Esophagus (tissue), 2 donors: ENCODE data around the gene AKAP1. TPM values are rescaled to one million over a fixed set of nuclear protein-coding genes. Genes with fewer than 3 reads are reported as not detected.

Source experiments
- H3K27ac ChIP-seq, 2 donors: one replicate each; pipeline ENCODE4 v1.5.1; 2013; ENCODE audit warnings: low read depth in 2 of 2, mild to moderate bottlenecking in 2 of 2, inconsistent platforms in 1 of 2, low read length in 1 of 2, moderate library complexity in 1 of 2
- H3K27me3 ChIP-seq, 2 donors: one replicate each; pipeline ENCODE4 v1.6.1; 2013; ENCODE audit warnings: low read length in 2 of 2, control low read depth in 1 of 2, mild to moderate bottlenecking in 1 of 2; ENCODE audit not compliant: insufficient read depth in 2 of 2, control insufficient read depth in 1 of 2
- H3K36me3 ChIP-seq, 2 donors: one replicate each; pipeline ENCODE4 v1.6.1; 2013; ENCODE audit warnings: low read length in 1 of 2; ENCODE audit not compliant: control insufficient read depth in 2 of 2, insufficient read depth in 2 of 2
- H3K4me1 ChIP-seq, 2 donors: one replicate each; pipeline ENCODE4 v1.6.1; 2013; ENCODE audit warnings: low read length in 1 of 2; ENCODE audit not compliant: control insufficient read depth in 2 of 2, insufficient read depth in 2 of 2
- H3K4me3 ChIP-seq, 2 donors: one replicate each; pipeline ENCODE4 v1.5.1; 2013; ENCODE audit warnings: low read length in 2 of 2, mild to moderate bottlenecking in 2 of 2, low read depth in 1 of 2, moderate library complexity in 1 of 2
- H3K9me3 ChIP-seq, 2 donors: one replicate each; pipeline ENCODE4 v1.6.1; 2013; ENCODE audit warnings: mild to moderate bottlenecking in 2 of 2, low read depth in 1 of 2, low read length in 1 of 2, moderate library complexity in 1 of 2; ENCODE audit not compliant: control insufficient read depth in 2 of 2, insufficient read depth in 1 of 2
- whole genome bisulfite sequencing, 2 donors: extraction: QIAGEN DNeasy Blood & Tissue Kit; methylation state at CpG; one replicate each; pipeline ENCODE4 v1.1.7; 2013; 5-methylcytosine and 5-hydroxymethylcytosine counted together
- polyA plus RNA-seq, 2 donors: library from polyadenylated mRNA; stranded (reverse); fragments of 200-250 nt; gene quantifications; one replicate each; pipeline ENCODE4 v1.2.3, GENCODE V29; 2013
- donor health status: healthy with polysubstance abuse.
- donor health status: Bipolar disorder and iron deficiency.

The AKAP1 gene
- polyA plus RNA-seq, 2 donors, result 15.1 to 27.8 TPM

GRCh38 chr17:57144567-57144966 is 59.5 kb downstream of the AKAP1 start:
- peak overlapping the region in 1 of 2 donors; percentile 35 for H3K27ac ChIP-seq
- H3K4me1 ChIP-seq, result peaks cover 0 to 9% of the 10 kb centered on the region in 2 donors
- no peaks in the 10 kb centered on the region for H3K36me3 ChIP-seq
- H3K9me3 ChIP-seq, result no peaks in the 10 kb centered on the region
- H3K4me3 ChIP-seq, result no peak overlapping the region
- H3K27me3 ChIP-seq, result no peaks in the 10 kb centered on the region
- WGBS, 2 donors, result 74 to 85% methylated on average over 7 of the region's 7 CpGs

GRCh38 chr17:57145347-57145746 is 60.3 kb downstream of the AKAP1 start:
- H3K9me3 ChIP-seq, result no peaks in the 10 kb centered on the region
- H3K4me1 ChIP-seq, result peaks cover 0 to 9% of the 10 kb centered on the region in 2 donors
- no peak overlapping the region for H3K4me3 ChIP-seq
- 54 to 68% methylated on average over 5 of the region's 5 CpGs for WGBS, 2 donors
- no peaks in the 10 kb centered on the region for H3K27me3 ChIP-seq
- H3K27ac ChIP-seq, result peak overlapping the region; percentile 34 to 35
- H3K36me3 ChIP-seq, result no peaks in the 10 kb centered on the region

DNA sequence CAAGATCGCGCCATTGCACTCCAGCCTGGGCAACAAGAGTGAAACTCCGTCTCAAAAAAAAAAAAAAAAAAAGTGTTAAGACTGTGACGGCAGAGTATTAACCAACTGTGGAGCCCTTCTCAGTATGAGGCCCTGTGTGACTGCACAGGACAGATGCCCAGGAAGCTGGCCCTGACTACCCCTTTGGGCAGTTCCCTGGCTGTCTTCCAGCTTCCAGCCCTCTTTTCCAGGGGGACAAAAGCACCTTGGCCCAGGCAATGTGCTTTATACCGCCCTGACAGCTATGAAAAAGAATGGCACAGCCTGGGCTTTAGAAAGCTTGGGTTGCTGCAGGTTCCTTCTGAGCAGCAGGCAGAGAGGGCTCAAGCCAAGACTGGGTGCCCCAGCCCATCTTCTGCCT is 61.2 kb downstream of the AKAP1 start:
- Histone ChIP-seq H3K4me1 (peaks cover 0 to 9% of the 10 kb centered on the region in 2 donors), H3K4me3 (no peak overlapping the region), H3K27ac (no peak overlapping the region), H3K9me3 (no peaks in the 10 kb centered on the region), H3K36me3 (no peaks in the 10 kb centered on the region), H3K27me3 (no peaks in the 10 kb centered on the region)
- WGBS, 2 donors, result 84 to 88% methylated on average over 5 of the region's 5 CpGs

- no peaks in the 10 kb centered on the region for H3K27me3 ChIP-seq
- H3K36me3 ChIP-seq, result no peaks in the 10 kb centered on the region
- 86 to 88% methylated on average over 10 of the region's 10 CpGs for WGBS, 2 donors
Observed at GRCh38 chr17:57151798-57152197, 66.8 kb downstream of the AKAP1 start.

GRCh38 chr17:57152967-57153528 is 68.0 kb downstream of the AKAP1 start:
- WGBS, 2 donors, result 83 to 89% methylated on average over 7 of the region's 7 CpGs

More at GRCh38 chr17:57151798-57152197, 66.8 kb downstream of the AKAP1 start:
- peaks cover 2 to 5% of the 10 kb centered on the region in 2 donors for H3K9me3 ChIP-seq
- no peak overlapping the region for H3K4me3 ChIP-seq
- no peaks in the 10 kb centered on the region for H3K4me1 ChIP-seq
- H3K27ac ChIP-seq, result no peak overlapping the region

GRCh38 chr17:57154921-57155320 is 69.9 kb downstream of the AKAP1 start:
- Histone ChIP-seq H3K27ac (no peak overlapping the region), H3K27me3 (no peaks in the 10 kb centered on the region), H3K4me1 (no peaks in the 10 kb centered on the region), H3K9me3 (peaks cover 2 to 5% of the 10 kb centered on the region in 2 donors), H3K36me3 (no peaks in the 10 kb centered on the region), H3K4me3 (no peak overlapping the region)
- 68 to 74% methylated on average over 2 of the region's 2 CpGs for WGBS, 2 donors

More at GRCh38 chr17:57152967-57153528, 68.0 kb downstream of the AKAP1 start:
- H3K9me3 ChIP-seq, result peaks cover 2 to 5% of the 10 kb centered on the region in 2 donors
- H3K4me1 ChIP-seq, result no peaks in the 10 kb centered on the region
- H3K27ac ChIP-seq, result no peak overlapping the region
- H3K4me3 ChIP-seq, result no peak overlapping the region
- no peaks in the 10 kb centered on the region for H3K27me3 ChIP-seq
- no peaks in the 10 kb centered on the region for H3K36me3 ChIP-seq

DNA sequence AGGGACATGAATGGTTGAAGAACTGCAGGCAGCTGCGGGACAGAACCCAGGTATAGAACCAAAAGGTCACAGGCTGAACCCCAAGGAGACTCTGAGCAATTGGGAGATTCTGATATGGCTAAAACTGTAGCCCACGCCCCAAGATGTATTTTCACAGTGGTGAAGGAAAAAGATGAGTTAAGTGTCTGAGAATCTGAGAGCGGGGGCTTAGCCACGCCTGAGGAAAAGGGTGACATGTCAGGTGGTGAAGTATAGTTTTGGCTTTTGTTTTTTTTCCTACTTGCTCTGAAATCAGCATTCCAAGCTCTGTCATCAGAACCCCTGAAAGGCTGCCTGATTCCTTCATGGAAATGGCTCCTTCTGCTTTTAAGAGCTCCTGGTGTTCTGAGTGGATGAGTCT is 73.3 kb downstream of the AKAP1 start:
- 83 to 86% methylated on average over 4 of the region's 4 CpGs for WGBS, 2 donors
- Histone ChIP-seq H3K9me3 (peaks cover 0 to 2% of the 10 kb centered on the region in 2 donors), H3K27me3 (no peaks in the 10 kb centered on the region), H3K4me1 (no peaks in the 10 kb centered on the region), H3K27ac (no peak overlapping the region), H3K36me3 (no peaks in the 10 kb centered on the region), H3K4me3 (no peak overlapping the region)

GRCh38 chr17:57158795-57159194 is 73.7 kb downstream of the AKAP1 start:
- Histone ChIP-seq H3K36me3 (no peaks in the 10 kb centered on the region), H3K9me3 (no peaks in the 10 kb centered on the region), H3K4me3 (no peak overlapping the region), H3K27me3 (no peaks in the 10 kb centered on the region), H3K4me1 (no peaks in the 10 kb centered on the region), H3K27ac (no peak overlapping the region)
- WGBS, 2 donors, result 57 to 66% methylated on average over 1 of the region's 1 CpG

GRCh38 chr17:57160624-57161023 is 75.6 kb downstream of the AKAP1 start:
- Histone ChIP-seq H3K4me1 (no peaks in the 10 kb centered on the region), H3K9me3 (no peaks in the 10 kb centered on the region), H3K27me3 (no peaks in the 10 kb centered on the region), H3K4me3 (no peak overlapping the region), H3K27ac (no peak overlapping the region), H3K36me3 (no peaks in the 10 kb centered on the region)
- WGBS, 2 donors, result 89 to 93% methylated on average over 3 of the region's 3 CpGs

GRCh38 chr17:57164814-57165213 is 79.8 kb downstream of the AKAP1 start:
- no peaks in the 10 kb centered on the region for H3K9me3 ChIP-seq
- H3K36me3 ChIP-seq, result no peaks in the 10 kb centered on the region
- H3K4me3 ChIP-seq, result no peak overlapping the region
- WGBS, 2 donors, result 45 to 72% methylated on average over 4 of the region's 4 CpGs
- H3K27me3 ChIP-seq, result no peaks in the 10 kb centered on the region
- H3K27ac ChIP-seq, result no peak overlapping the region
- no peaks in the 10 kb centered on the region for H3K4me1 ChIP-seq
